ENCODE data around the gene CLCN5. TPM values are rescaled to one million over a fixed set of nuclear protein-coding genes. Genes with fewer than 3 reads are reported as not detected.

Gene CLCN5
- total RNA-seq, 1 experiment from 2014 or later = 23.6 TPM

DNA sequence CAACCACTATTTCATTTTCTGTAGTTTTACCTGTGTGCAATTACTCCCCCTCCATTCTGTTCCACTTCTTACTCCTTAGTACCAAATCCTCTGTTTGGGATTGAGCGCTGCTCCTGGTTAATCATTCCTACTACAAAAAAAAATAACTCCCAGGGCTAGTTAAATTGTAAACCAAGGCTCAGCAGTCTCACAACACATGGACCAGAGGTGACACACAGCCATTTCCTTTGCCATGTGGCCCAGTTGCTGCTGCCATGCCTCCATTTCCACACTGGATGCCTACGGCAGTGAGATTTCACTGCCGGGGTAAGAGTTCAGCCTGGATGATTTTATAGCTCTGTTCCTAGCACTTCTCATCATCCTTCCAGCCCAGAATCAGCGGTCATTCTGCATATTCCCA is 171.2 kb downstream of the CLCN5 start:
- POLR2A ChIA-PET = no interaction called here
- ATAC-seq (no peak), DNase-seq (ENCODE audit: low read depth, low spot score) (no peak)
- Histone ChIP-seq H3K27me3 (ENCODE audit: control insufficient read depth, insufficient read depth, low read length) (no peaks in the 10 kb centered on the region), H3K4me3 (ENCODE audit: low read depth in 2 of 2, low read length in 2 of 2) (no peak overlapping the region), H3K36me3 (ENCODE audit: control insufficient read depth, insufficient read depth, low read length) (no peaks in the 10 kb centered on the region; the same call in 1 of the 2 replicates), H3K27ac (ENCODE audit: low read length) (no peak overlapping the region), H3K9me3 (ENCODE audit: control insufficient read depth, insufficient read depth, low read depth, low read length) (no peaks in the 10 kb centered on the region), H3K4me1 (ENCODE audit: control insufficient read depth, insufficient read depth, low read length) (no peaks in the 10 kb centered on the region)
- intact Hi-C loops (cut with micrococcal nuclease; ENCODE audit: unreplicated experiment) = no loop called here
- CTCF ChIA-PET = no interaction called here
- no peak for TF ChIP-seq SIN3A (IDR thresholded peaks at IDR 0.05; ENCODE audit: borderline replicate concordance, insufficient read depth, low read depth, low read length)
- in situ Hi-C loops (cut with HindIII; ENCODE audit: low pct_unique_long_range_greater_than_20kb, low sequenced_read_pairs) = no loop called here
- BruUV-seq (replicated peaks) = no TSS peak

GRCh38 chrX:50097071-50097470 is 174.7 kb downstream of the CLCN5 start:
- in situ Hi-C loops (cut with HindIII; ENCODE audit: low pct_unique_long_range_greater_than_20kb, low sequenced_read_pairs) = no loop called here
- no peaks in the 10 kb centered on the region for H3K9me3 ChIP-seq (ENCODE audit: control insufficient read depth, insufficient read depth, low read depth, low read length)

More at GRCh38 chrX:50097071-50097470, 174.7 kb downstream of the CLCN5 start:
- H3K36me3 ChIP-seq (ENCODE audit: control insufficient read depth, insufficient read depth, low read length) = no peaks in the 10 kb centered on the region
- H3K4me3 ChIP-seq (ENCODE audit: low read depth in 2 of 2, low read length in 2 of 2) = no peak overlapping the region
- no peak overlapping the region for H3K27ac ChIP-seq (ENCODE audit: low read length)
- TF ChIP-seq CTCF (IDR thresholded peaks at IDR 0.05) (no peak), SIN3A (IDR thresholded peaks at IDR 0.05; ENCODE audit: borderline replicate concordance, insufficient read depth, low read depth, low read length) (no peak), POLR2AphosphoS5 (IDR thresholded peaks at IDR 0.05; ENCODE audit: low read depth, low read length) (no peak), TCF7L2 (IDR thresholded peaks at IDR 0.05; ENCODE audit: low read depth, low read length) (no peak)
- TF ChIP-seq, protein P1, sequence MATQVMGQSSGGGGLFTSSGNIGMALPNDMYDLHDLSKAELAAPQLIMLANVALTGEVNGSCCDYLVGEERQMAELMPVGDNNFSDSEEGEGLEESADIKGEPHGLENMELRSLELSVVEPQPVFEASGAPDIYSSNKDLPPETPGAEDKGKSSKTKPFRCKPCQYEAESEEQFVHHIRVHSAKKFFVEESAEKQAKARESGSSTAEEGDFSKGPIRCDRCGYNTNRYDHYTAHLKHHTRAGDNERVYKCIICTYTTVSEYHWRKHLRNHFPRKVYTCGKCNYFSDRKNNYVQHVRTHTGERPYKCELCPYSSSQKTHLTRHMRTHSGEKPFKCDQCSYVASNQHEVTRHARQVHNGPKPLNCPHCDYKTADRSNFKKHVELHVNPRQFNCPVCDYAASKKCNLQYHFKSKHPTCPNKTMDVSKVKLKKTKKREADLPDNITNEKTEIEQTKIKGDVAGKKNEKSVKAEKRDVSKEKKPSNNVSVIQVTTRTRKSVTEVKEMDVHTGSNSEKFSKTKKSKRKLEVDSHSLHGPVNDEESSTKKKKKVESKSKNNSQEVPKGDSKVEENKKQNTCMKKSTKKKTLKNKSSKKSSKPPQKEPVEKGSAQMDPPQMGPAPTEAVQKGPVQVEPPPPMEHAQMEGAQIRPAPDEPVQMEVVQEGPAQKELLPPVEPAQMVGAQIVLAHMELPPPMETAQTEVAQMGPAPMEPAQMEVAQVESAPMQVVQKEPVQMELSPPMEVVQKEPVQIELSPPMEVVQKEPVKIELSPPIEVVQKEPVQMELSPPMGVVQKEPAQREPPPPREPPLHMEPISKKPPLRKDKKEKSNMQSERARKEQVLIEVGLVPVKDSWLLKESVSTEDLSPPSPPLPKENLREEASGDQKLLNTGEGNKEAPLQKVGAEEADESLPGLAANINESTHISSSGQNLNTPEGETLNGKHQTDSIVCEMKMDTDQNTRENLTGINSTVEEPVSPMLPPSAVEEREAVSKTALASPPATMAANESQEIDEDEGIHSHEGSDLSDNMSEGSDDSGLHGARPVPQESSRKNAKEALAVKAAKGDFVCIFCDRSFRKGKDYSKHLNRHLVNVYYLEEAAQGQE (IDR thresholded peaks at IDR 0.05; ENCODE audit: insufficient read depth in 1 of 2, low read depth in 2 of 2, low read length in 1 of 2) = no peak
- no TSS peak for BruUV-seq (replicated peaks)
- no peak for ATAC-seq
- H3K4me1 ChIP-seq (ENCODE audit: control insufficient read depth, insufficient read depth, low read length) = no peaks in the 10 kb centered on the region
- H3K27me3 ChIP-seq (ENCODE audit: control insufficient read depth, insufficient read depth, low read length) = no peaks in the 10 kb centered on the region
- ChIA-PET POLR2A (no interaction called here), CTCF (no interaction called here)
- no peak for DNase-seq (ENCODE audit: low read depth, low spot score)
- intact Hi-C loops (cut with micrococcal nuclease; ENCODE audit: unreplicated experiment) = no loop called here
